Colonic mucosa (tissue), 4 donors: Measurements from ENCODE around the gene TENT4B. TPM values are rescaled to one million over a fixed set of nuclear protein-coding genes. Genes with fewer than 3 reads are reported as not detected.

ENCODE experiments used
- DNase-seq: peaks from one replicate; pipeline ENCODE4 v3.0.0-alpha.2; 2020
- H3K27ac ChIP-seq: fragments of 200-600 bp; one replicate; pipeline ENCODE4 v1.8.0; 2021
- H3K27me3 ChIP-seq: fragments of 200-600 bp; one replicate; pipeline ENCODE4 v1.8.0; 2021
- H3K36me3 ChIP-seq: fragments of 200-600 bp; one replicate; pipeline ENCODE4 v1.8.0; 2021
- H3K4me1 ChIP-seq: fragments of 200-600 bp; one replicate; pipeline ENCODE4 v1.8.0; 2021; ENCODE audit warnings: mild to moderate bottlenecking
- H3K4me3 ChIP-seq: fragments of 200-600 bp; one replicate; pipeline ENCODE4 v1.8.0; 2021
- H3K9ac ChIP-seq, 2 donors: one replicate each; pipeline ENCODE4 v1.7.0; 2013; ENCODE audit warnings: control low read depth in 2 of 2, low read depth in 2 of 2, low read length in 2 of 2
- H3K9me3 ChIP-seq: fragments of 200-600 bp; one replicate; pipeline ENCODE4 v1.8.0; 2021
- CTCF ChIP-seq: fragments of 200-600 bp; IDR thresholded peaks from one replicate; pipeline ENCODE4 v1.8.0; 2022; ENCODE audit warnings: antibody characterized with exemption, mild to moderate bottlenecking
- intact Hi-C: fragments of 100-400 bp; cut with DNase I; formaldehyde crosslinking; loops from one replicate; pipeline ENCODE4 v1.14.1; 2022
- total RNA-seq, 2 donors: library from RNA; stranded (reverse); fragmentation: NEBNext Ultra II Directional in 1 of 2; extraction: Animal tissue kit (Norgen Biotek cat#: 25700) in 1 of 2; gene quantifications; one replicate each; pipeline ENCODE4 v1.2.1, GENCODE V29; 2021
- donor health status: healthy.
- donor health status: DM: no; HTN: no; CAD: no.
- donor health status: DM: no; HTN: no; CAD: no.

TENT4B gene
- total RNA-seq, 2 donors from 2014 or later, result 13.5 to 15.6 TPM

GRCh38 chr16:50247906-50248608 lies 95.0 kb downstream of the TENT4B start:
- no peak overlapping the region for H3K9ac ChIP-seq
- no peaks in the 10 kb centered on the region for H3K9me3 ChIP-seq
- intact Hi-C loops, result loop anchor here (10.0 kb wide), 1 partner anchor 117 kb away; the partner anchor contains the start of gene BRD7
- no peaks in the 10 kb centered on the region for H3K27me3 ChIP-seq
- no peak overlapping the region for H3K27ac ChIP-seq
- TF ChIP-seq CTCF, result no peak
- no peak for DNase-seq
- H3K4me1 ChIP-seq, result peaks cover 15% of the 10 kb centered on the region
- no peaks in the 10 kb centered on the region for H3K36me3 ChIP-seq
- H3K4me3 ChIP-seq, result no peak overlapping the region

GRCh38 chr16:50248845-50249244 lies 95.7 kb downstream of the TENT4B start:
- Histone ChIP-seq H3K27ac (no peak overlapping the region), H3K9ac (no peak overlapping the region), H3K27me3 (no peaks in the 10 kb centered on the region), H3K36me3 (no peaks in the 10 kb centered on the region), H3K4me3 (no peak overlapping the region), H3K9me3 (no peaks in the 10 kb centered on the region), H3K4me1 (peaks cover 15% of the 10 kb centered on the region)
- DNase-seq, result no peak
- intact Hi-C loops, result loop anchor here (10.0 kb wide), 1 partner anchor 116 kb away; the partner anchor contains the start of gene BRD7
- no peak for TF ChIP-seq CTCF

GRCh38 chr16:50251375-50252081 lies 98.4 kb downstream of the TENT4B start:
- Histone ChIP-seq H3K27ac (no peak overlapping the region), H3K9ac (no peak overlapping the region), H3K36me3 (no peaks in the 10 kb centered on the region), H3K9me3 (no peaks in the 10 kb centered on the region), H3K4me3 (no peak overlapping the region), H3K4me1 (peaks cover 6% of the 10 kb centered on the region), H3K27me3 (no peaks in the 10 kb centered on the region)
- intact Hi-C loops, result no loop called here
- no peak for DNase-seq
- TF ChIP-seq CTCF, result no peak

- no peak for DNase-seq
- H3K36me3 ChIP-seq, result no peaks in the 10 kb centered on the region
- H3K9ac ChIP-seq, result no peak overlapping the region
- intact Hi-C loops, result no loop called here
- no peak overlapping the region for H3K27ac ChIP-seq
- H3K27me3 ChIP-seq, result no peaks in the 10 kb centered on the region
- no peaks in the 10 kb centered on the region for H3K9me3 ChIP-seq
- H3K4me1 ChIP-seq, result peaks cover 6% of the 10 kb centered on the region
- TF ChIP-seq CTCF, result no peak
- H3K4me3 ChIP-seq, result no peak overlapping the region
Observed at GRCh38 chr16:50252082-50252611, 99.0 kb downstream of the TENT4B start.

GRCh38 chr16:50252874-50253513 lies 99.9 kb downstream of the TENT4B start:
- Histone ChIP-seq H3K4me1 (peaks cover 6% of the 10 kb centered on the region), H3K9me3 (no peaks in the 10 kb centered on the region), H3K4me3 (no peak overlapping the region), H3K27me3 (no peaks in the 10 kb centered on the region), H3K9ac (no peak overlapping the region), H3K27ac (no peak overlapping the region), H3K36me3 (no peaks in the 10 kb centered on the region)
- no peak for DNase-seq
- intact Hi-C loops, result no loop called here
- no peak for TF ChIP-seq CTCF
